HG03432 (cell line): ENCODE results near the gene DISC1.
"Not testable (repeated sequence)": the region's sequence is repeated elsewhere in the genome, so short reads cannot be mapped to it uniquely, and the experiment has no call there.

ENCODE experiments used
- ATAC-seq: cut with Tn5 transposase; IDR thresholded peaks from one replicate; pipeline ENCODE4 v1.9.1; 2021; ENCODE audit warnings: mild to moderate bottlenecking, moderate library complexity; ENCODE audit not compliant: unreplicated experiment

The DISC1 gene

GRCh38 chr1:231605149-231606100 is 21.2 kb upstream of the DISC1 start:
- ATAC-seq, result no peak

- ATAC-seq, result no peak
Measured at GRCh38 chr1:231606712-231607111, 19.9 kb upstream of the DISC1 start.

GRCh38 chr1:231610388-231610787 is 16.2 kb upstream of the DISC1 start:
- no peak for ATAC-seq

GRCh38 chr1:231611111-231611510 is 15.5 kb upstream of the DISC1 start:
- no peak for ATAC-seq

GRCh38 chr1:231611851-231612250 is 14.7 kb upstream of the DISC1 start:
- peak; percentile 2 for ATAC-seq

GRCh38 chr1:231612393-231613089 is 14.0 kb upstream of the DISC1 start:
- ATAC-seq, result peak; percentile 98

- ATAC-seq, result peak; percentile 28
Measured at GRCh38 chr1:231613419-231614349, 12.9 kb upstream of the DISC1 start.

GRCh38 chr1:231616667-231617066 is 9.9 kb upstream of the DISC1 start:
- ATAC-seq, result no peak

GRCh38 chr1:231618609-231619256 is 7.9 kb upstream of the DISC1 start:
- ATAC-seq, result no peak

- ATAC-seq, result no peak
Measured at GRCh38 chr1:231619257-231619634, 7.3 kb upstream of the DISC1 start.

GRCh38 chr1:231625042-231625441 is 1.5 kb upstream of the DISC1 start:
- not testable (repeated sequence) for ATAC-seq

GRCh38 chr1:231625975-231626534 is 535 bp upstream of the DISC1 start:
- no peak for ATAC-seq

GRCh38 chr1:231626951-231627614 is 493 bp downstream of the DISC1 start:
- peak; percentile 70 for ATAC-seq

- no peak for ATAC-seq
Measured at GRCh38 chr1:231628207-231628876, 1.8 kb downstream of the DISC1 start.

- ATAC-seq, result peak; percentile 41
Measured at GRCh38 chr1:231629132-231629531, 2.5 kb downstream of the DISC1 start.

GRCh38 chr1:231630558-231631205 is 4.1 kb downstream of the DISC1 start:
- ATAC-seq, result no peak

- ATAC-seq, result no peak
Measured at GRCh38 chr1:231631717-231632116, 5.1 kb downstream of the DISC1 start.

- no peak for ATAC-seq
Measured at GRCh38 chr1:231632119-231632518, 5.5 kb downstream of the DISC1 start.
